Ovary (tissue), 3 donors: ENCODE measurements around the gene SFXN5.

Experiments
- EP300 ChIP-seq: sonication (generic); formaldehyde crosslinking; IDR thresholded peaks from one replicate; pipeline ENCODE4 v1.6.1; 2017; ENCODE audit warnings: antibody characterized with exemption
- POLR2A ChIP-seq: fragments of 450-650 bp; IDR thresholded peaks from one replicate; pipeline ENCODE4 v1.6.1; 2017; ENCODE audit warnings: antibody characterized with exemption, mild to moderate bottlenecking, moderate library complexity
- TF ChIP-seq, protein P1 (sequence below), 3 donors: fragments of 450-650 bp in 2 of 3; fragments of 200-600 bp in 1 of 3; IDR thresholded peaks; one replicate each; pipeline versions ENCODE4 v1.5.1 to v1.8.0; 2016 to 2022; ENCODE audit warnings: antibody characterized with exemption in 3 of 3, mild to moderate bottlenecking in 1 of 3
- donor health status: DM: no; HTN: no; CAD: no.

DNA sequence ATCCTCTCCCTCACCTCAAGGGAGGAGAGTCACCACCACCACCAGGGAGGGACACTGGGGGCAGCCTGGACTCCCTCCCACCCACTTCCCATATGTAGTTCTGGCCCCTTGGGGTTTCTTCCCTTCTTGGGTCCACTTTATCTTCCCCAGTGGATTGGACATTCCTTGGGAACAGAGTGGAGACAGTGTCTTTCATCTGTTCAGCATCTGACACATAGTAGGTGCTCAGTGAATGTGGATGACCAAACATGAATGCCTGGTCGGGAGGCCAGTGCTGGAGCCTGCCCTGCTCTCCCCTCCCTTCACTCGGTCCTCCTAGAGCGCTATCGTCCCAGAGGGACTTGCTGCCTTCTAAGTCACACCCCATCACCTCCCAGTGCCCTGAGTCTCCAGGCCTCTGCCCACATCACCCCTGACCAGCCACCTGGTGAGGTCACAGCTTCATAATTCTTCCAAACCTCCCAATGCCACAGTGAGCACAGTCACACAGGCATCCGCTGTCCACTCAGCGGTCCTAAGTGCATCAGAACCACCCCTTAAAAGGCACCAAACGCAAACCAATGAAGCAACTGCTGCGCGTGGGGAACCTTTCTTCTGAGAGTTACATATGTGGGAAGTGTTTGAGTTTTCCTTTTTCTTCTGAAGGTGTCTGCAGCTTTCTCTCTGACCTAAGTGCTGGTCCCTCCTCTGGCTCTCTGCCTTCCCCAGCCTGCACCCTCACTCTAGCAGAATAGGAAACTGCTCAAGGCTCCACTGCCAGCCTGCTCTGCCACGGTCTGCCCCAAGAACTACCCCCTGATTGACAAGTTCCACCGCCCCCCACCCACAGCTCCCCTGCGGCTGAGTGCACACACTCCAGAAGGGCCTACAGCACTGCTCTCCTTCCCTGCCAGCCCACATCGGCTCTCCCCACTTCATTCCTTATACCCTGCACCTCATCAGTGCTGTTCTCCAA is 7.2 kb upstream of the SFXN5 start:
- TF ChIP-seq, protein P1, sequence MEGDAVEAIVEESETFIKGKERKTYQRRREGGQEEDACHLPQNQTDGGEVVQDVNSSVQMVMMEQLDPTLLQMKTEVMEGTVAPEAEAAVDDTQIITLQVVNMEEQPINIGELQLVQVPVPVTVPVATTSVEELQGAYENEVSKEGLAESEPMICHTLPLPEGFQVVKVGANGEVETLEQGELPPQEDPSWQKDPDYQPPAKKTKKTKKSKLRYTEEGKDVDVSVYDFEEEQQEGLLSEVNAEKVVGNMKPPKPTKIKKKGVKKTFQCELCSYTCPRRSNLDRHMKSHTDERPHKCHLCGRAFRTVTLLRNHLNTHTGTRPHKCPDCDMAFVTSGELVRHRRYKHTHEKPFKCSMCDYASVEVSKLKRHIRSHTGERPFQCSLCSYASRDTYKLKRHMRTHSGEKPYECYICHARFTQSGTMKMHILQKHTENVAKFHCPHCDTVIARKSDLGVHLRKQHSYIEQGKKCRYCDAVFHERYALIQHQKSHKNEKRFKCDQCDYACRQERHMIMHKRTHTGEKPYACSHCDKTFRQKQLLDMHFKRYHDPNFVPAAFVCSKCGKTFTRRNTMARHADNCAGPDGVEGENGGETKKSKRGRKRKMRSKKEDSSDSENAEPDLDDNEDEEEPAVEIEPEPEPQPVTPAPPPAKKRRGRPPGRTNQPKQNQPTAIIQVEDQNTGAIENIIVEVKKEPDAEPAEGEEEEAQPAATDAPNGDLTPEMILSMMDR (IDR thresholded peaks at IDR 0.05) = no peak
- no peak for TF ChIP-seq POLR2A
- no peak for TF ChIP-seq EP300
